Esophagus muscularis mucosa (tissue), 4 donors: ENCODE measurements around the gene PLCH2.

Experiments used
- EP300 ChIP-seq: sonication (generic); formaldehyde crosslinking; IDR thresholded peaks from one replicate; pipeline ENCODE4 v1.6.1; 2017; ENCODE audit warnings: antibody characterized with exemption
- POLR2A ChIP-seq: fragments of 450-650 bp; IDR thresholded peaks from one replicate; pipeline ENCODE4 v1.6.1; 2017; ENCODE audit warnings: antibody characterized with exemption, moderate library complexity, mild to moderate bottlenecking, low read depth
- POLR2AphosphoS5 ChIP-seq, 2 donors: sonication (generic); formaldehyde crosslinking; IDR thresholded peaks; one replicate each; pipeline ENCODE4 v1.6.1; 2017; ENCODE audit warnings: antibody characterized with exemption in 2 of 2
- TF ChIP-seq, protein P1 (sequence below), 3 experiments: fragments of 200-600 bp in 2 of 3; fragments of 450-650 bp in 1 of 3; sonication (generic) in 2 of 3; IDR thresholded peaks; one replicate each; pipeline ENCODE4 v1.5.1; 2017 to 2019; ENCODE audit warnings: antibody characterized with exemption in 3 of 3, mild to moderate bottlenecking in 2 of 3, moderate library complexity in 1 of 3

DNA sequence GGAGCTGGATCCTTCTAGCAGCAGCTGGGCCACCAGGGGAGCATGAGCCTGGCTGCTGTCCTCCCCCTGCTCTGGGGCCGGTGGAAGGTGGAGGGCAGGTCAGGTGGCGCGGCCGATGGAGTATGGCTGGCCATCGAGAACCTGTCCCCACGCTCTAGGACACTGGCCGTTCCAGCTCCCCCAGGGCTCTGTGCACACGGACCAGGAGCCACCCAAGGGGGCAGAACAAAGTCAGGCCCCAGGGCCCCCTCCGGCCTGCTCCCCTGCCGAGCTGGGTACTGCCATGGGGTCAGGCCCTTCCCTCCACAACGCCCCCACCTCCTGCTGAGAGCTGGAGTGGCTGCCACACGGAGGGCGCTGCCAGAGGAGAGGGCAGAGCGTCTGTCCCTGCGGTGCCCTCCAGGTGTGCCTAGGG is 4.5 kb upstream of the PLCH2 start:
- no peak for TF ChIP-seq EP300
- TF ChIP-seq, protein P1, sequence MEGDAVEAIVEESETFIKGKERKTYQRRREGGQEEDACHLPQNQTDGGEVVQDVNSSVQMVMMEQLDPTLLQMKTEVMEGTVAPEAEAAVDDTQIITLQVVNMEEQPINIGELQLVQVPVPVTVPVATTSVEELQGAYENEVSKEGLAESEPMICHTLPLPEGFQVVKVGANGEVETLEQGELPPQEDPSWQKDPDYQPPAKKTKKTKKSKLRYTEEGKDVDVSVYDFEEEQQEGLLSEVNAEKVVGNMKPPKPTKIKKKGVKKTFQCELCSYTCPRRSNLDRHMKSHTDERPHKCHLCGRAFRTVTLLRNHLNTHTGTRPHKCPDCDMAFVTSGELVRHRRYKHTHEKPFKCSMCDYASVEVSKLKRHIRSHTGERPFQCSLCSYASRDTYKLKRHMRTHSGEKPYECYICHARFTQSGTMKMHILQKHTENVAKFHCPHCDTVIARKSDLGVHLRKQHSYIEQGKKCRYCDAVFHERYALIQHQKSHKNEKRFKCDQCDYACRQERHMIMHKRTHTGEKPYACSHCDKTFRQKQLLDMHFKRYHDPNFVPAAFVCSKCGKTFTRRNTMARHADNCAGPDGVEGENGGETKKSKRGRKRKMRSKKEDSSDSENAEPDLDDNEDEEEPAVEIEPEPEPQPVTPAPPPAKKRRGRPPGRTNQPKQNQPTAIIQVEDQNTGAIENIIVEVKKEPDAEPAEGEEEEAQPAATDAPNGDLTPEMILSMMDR (IDR thresholded peaks at IDR 0.05): no peak
- no peak for TF ChIP-seq POLR2A
- no peak for TF ChIP-seq POLR2AphosphoS5 (IDR thresholded peaks at IDR 0.05)
